Stimulated activated CD4-positive, alpha-beta T cell treated with anti-CD3 and anti-CD28 coated beads, Interleukin-4, amount 100 ng/mL, for 1 hour (primary cell): ENCODE data around the gene TENT4B.
A peak's percentile ranks its signal among the peaks of the same experiment; 100 is the strongest.

Experiments used
- DNase-seq: peaks from one replicate; pipeline ENCODE4 v3.0.0-alpha.2; 2020

TENT4B gene

DNA sequence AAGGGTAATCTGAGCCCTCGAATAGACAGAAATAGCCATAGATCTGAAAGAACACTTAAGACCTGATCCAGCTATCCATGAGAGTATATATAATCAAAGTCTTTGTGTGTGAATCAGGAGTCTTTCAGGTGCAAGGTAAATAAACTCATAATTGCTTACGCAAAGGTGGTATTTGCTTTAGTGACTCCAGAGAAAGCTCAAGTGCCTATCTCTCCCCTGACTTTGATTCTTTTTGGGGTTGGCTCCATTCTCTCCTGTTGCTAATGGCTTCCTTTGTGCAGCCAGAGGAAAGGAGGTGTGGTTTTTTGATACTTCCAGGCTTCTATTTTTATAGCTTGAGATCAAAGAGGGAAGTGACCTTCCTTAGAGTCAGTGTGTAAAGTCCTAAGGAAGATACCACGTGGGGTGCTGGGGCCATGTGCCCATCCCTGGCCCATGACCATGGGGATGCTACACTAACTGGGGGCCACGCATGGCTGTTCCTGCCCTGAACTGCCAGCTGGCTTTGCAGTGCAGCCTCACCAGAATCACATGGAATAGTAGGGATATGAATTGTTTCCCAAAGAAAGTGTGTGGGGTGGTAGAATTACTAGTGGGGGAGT is 45.8 kb downstream of the TENT4B start:
- DNase-seq: no peak

DNA sequence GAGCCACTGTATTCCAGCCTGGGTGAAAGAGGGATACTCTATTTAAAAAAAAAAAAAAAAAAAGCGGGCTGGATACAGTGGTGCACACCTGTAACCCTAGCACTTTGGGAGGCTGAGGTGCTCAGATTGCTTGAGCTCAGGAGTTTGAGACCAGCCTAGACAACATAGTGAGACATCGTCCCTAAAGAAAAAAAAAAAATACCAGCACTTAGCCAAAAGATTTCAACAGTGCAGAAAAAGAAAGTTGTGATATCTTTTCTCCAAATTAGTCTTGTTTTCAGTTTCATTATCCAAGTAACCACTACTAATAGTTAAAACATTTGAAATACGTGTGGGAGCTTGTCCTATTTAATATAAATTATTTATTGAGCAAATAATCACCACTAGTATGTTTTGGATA is 48.7 kb downstream of the TENT4B start:
- no peak for DNase-seq

DNA sequence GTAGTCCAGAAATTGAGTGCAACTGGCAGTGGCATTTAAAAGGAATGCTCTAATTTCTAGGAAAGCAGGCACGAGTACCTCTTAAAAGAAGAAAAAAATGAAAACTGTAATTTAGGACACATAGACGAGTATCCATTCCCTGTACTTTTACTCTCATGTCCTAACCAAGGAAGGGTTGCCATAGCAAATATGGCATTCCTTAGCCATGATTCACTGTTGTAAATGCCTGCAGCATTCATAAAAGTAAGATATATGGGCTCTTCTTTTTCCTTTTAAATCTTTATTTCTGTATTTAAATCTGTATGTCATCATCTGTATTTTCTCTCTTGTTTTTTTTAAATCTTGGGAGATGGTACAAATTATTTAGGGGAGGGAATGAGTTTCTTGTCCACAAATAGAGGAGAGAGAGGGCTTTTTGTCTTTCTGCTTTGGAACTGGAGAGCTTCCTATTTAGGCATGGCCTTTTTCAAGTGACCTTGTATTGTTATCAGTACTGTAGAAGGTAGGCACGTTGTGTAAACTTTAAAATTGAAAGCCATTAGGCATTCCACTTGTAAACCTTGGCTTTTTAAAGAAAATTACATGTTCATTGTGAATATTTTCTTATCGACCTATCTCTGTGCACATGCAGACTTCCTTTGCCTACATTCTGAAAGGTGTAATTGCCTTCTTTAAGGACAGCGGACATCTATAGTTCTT is 50.0 kb downstream of the TENT4B start:
- no peak for DNase-seq

DNA sequence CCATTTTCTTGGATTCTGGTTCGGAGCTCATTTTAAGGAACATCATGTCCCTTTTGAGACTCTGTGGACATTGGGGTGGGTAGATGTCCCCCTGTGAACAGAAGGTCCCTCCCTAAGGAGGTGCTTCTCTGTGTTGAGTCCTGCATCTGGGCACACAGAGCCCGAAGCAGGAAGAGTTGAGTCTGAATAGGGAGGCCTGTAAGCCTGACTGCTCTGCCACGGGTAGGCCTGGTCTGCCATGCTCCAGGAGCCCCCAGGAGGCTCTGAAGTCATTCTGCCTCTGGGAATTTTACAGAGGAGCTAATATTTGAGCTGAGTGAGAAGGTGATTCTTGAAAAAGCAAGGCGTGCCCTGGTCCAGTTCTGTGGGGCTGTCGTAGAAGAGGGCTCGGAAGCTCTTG is 50.6 kb downstream of the TENT4B start:
- no peak for DNase-seq

DNA sequence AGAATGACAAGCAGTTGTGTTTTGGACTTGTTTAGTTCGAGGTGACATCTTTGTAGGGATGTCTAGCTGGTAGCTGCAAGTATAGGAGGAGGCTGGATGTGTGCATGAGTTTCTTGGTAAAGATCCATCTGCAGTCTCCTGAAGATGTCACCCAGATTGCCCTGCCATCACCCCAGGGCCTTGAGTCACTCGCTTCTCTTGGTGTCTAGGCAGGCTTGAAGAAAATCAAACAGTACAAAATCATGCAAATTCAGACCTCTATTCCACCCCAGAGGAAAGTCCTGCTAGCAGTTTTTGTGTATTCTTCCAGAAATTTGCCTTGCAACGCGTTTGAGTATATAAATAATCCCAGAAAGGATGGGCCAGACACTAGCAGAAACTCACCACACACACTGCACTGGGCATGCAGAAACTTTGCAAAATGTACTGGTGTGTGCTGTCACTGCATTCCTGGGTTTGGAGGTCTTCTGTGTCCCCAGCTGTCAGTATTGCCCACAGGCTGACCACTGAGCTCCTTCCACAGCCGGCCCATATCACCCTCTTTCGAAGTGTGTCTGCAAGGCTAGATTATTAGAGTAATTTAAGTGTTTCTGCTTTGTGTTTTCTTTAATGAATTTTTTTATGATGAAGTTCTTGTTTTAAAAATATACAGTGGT is 51.5 kb downstream of the TENT4B start:
- no peak for DNase-seq

DNA sequence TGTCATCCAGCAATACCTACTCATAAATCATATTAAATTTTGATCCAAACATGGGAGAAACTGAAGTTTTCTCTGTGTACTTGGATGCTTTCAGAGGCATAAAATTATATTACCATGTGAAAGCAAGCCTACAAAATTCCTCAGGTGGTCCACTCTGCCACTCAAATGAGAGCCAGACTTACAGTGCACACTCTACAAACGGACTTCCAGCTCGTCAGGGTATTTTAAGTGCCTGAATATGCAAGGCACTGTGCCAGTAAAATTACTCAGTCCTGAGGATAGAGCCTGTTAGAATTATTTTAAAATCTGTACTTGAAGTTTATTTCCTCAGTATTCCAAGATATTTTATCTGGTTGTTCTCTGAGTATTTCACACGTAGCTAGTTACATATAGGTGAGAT is 54.5 kb downstream of the TENT4B start:
- no peak for DNase-seq

DNA sequence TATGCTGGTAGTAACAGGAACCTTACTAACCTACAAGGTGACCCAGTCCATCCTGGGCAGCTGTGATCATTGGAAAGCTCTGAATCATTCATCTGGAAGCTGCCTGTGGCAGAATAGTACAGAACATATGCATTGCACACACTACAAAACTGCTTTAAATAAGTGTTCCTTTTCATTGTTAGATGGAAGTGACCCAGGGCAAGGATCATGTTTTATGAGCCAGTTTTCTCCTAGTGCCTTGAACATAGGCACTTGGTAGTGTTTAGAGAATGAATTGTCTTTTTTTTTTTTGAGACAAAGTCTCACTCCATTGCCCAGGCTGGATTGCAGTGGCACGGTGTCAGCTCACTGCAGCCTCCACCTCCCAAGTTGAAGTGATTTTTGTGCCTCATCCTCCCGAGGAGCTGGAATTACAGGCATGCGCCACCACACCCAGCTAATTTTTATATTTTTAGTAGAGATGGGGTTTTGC is 55.4 kb downstream of the TENT4B start:
- no peak for DNase-seq

DNA sequence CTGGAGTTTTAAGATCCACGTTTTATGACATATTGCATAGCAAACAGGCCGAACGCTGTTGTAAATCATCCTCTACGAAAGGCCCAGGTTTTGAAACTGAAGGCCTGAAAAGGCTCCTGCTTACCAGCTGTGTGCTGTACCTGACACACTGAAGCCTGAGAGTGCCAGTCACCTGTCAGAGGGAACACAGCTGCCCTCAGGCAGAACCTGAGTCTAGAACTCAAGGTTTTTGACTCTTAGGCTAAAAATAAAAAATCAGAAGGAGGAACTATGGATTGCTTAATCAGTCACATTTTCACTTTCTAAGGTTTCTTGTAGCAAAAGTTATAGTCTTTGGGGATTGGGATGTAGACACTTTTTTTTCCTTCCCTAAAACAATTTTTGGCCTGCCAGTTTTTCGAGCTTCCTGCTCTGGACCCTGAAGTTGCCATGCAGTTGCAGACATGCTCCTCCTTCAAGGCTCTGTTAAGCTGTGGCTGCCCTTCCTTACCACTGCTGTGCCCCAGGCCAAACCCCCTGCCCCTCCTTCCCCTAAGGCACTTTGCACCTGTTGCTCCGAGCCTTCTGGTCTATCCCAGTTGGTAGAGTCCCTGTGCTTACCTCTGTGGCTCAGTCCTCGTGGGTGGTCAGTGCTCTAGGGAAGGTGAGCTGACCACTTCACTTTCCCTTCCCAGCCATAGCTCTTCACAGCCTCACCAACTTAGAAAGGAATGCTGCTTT is 56.6 kb downstream of the TENT4B start:
- no peak for DNase-seq

DNA sequence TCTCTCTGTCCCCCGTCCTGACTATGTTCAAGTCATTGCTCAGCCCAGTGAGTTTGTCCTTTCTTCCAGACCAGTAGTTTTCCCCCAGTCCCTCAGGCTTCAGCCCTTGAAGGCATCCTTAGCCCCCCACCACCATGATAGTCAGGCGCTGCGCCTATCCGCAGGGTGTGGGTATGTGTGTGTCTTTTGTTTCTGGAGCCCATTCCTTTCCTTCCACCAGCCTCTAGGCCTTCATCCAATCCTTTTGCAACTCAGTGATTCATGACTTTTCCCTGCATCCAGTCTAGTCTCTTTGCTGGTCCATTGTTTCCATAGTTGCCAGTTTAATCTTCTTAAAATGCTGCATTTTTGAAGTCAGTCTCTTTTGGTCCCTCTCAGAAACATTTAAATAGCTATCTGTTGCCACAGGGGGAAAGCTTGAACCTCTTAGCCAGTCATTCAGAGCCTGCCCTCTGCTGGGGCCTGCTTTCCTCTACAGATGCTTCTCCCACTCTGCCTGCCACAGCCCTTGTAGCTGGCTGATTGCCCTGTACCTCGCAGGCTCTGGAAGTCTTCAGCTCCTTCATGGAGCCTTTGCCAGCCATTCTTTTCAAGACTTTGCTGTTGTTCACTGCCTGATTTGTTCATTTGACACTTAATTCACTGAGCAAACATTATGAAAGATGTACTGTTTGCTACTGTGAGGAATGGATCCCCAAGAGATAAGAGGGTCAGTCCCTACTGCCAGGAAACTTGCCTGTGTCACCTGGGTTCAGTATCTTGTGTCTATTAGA is 57.3 kb downstream of the TENT4B start:
- DNase-seq: peak; percentile 62

DNA sequence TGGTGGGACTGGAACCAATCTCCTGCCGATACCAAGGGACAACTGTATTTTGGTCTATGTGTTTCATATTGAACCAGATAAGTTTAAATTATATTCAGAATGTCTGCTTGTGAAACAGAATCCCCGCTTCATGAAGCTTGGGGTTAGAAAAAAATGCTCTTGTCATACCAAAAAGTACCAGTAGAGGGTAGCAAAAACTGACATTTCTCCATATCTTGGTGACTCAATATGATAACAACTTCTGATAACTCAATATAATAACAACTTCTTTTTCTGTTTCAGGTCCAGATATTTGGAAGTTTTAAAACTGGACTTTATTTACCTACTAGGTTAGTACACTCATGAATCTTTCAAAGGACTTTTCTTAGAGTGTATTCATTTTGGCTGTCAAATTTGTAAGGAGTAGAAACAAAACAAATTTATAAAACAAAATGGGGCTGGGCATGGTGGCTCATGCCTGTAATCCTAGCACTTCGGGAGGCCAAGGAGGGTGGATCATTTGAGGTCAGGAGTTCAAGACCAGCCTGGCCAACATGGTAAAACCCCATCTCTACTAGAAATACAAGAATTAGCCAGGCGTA is 60.9 kb downstream of the TENT4B start:
- DNase-seq: no peak

DNA sequence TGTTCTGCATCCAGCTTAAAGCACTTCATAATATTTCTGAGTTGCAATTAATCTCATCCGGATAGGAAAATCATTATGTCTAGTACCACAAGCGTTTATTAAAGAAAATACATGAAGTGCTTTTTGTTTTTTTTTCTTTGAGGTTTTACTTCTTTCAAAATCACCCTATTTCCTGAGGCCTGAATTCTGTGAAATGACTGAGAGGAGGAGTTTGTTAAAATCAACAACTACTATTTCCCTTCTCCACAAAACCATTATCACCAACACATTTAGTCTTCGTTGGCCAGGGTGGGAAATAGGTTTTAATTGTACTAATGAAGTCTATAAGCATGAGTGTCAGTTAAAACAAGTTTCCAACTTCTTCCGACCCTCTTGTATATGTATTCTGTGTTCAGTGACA is 62.6 kb downstream of the TENT4B start:
- no peak for DNase-seq

DNA sequence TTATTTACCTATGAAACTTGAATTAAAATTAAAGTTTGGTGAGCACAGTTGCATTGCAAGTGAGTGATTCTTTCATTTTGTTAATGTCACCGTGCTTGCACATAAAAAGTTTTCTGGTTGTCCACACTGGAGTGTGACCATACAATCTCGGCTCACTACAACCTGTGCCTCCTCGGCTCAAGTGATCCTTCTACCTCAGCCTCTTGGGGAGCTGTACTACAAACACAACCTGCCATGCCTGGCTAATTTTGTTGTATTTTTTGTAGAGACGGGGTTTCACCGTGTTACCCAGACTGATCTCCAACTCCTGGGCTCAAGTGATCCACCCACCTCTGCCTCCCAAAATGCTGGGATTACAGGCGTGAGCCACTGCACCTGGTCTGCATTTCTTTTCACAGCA is 63.1 kb downstream of the TENT4B start:
- no peak for DNase-seq

DNA sequence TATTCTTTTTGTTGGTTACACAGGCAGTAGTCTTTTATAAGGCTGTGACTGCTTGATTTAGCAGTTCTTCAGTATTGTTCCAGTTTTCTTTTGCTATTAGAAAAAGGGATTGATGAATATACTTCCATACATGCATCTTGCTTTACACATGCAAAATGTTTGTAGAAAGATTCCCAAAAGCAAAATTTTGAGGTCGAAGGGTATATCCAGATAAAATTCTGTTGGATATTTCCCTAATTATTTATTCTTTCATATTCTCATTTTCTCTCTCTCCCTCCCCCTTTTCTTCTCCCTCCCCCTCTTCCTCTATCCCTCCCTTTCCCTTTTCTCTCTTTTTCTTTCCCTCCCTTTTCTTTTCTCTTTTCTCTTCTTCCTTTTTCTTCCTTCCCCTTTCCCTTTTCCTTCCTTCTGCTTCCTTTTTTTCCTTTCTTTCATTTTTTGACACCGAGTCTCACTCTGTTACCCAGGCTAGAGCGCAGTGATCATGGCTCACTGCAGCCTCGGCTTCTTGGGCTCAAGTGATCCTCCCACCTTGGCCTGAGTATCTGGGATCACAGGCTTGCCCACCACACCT is 66.4 kb downstream of the TENT4B start:
- no peak for DNase-seq

DNA sequence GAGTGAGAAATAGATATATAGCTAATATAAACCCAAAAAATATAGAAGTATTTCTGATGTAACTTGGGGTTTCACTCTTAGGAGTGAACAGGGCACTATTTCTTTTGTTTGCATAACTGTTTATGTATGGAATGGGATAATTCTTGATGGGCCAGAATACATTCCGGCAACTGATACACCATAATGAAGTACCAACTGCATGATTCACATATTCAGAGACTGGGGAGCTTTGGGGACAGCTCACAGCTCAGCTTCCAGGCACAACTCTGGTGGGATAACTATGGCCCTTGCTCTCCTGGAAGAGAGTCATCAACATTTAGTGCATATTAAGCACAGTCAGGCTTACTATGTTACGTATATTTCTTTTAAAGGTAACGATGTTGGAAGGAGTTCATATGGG is 71.2 kb downstream of the TENT4B start:
- no peak for DNase-seq

DNA sequence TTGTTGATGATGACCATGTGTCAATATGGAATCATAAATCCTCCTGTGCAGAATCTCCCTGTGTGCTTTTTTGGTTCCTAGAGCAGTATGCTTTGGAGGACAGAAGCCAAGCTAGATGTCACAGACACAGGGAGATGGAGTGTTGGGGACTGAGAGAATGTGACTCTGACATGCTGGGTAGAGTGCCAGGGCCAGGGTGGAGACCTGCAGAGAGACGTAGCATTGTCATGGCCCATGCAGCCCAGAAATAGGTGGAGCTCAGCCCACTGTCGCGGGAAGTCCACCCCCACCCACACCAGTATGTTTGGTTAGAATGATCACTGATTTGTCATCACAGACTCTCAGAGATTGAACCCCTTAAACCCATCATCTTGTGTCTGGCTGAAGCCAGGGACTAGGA is 74.0 kb downstream of the TENT4B start:
- DNase-seq: no peak

DNA sequence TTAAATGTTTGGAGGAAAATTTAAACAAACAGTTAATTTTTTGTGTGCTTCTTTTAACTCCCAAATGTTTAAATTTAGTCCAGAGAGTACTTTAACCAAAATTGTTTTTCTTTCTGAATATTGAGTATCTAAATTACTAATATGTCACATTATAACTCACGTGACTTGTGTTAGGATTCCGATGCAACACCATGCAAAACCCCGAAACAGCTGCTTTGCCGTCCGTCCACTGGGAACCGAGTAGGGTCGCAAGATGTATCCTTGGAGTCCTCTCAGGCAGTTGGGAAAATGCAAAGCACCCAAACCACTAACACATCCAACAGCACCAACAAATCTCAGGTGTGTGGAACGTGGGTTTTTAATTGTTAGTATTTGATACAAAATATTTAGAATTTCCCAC is 74.6 kb downstream of the TENT4B start:
- no peak for DNase-seq

DNA sequence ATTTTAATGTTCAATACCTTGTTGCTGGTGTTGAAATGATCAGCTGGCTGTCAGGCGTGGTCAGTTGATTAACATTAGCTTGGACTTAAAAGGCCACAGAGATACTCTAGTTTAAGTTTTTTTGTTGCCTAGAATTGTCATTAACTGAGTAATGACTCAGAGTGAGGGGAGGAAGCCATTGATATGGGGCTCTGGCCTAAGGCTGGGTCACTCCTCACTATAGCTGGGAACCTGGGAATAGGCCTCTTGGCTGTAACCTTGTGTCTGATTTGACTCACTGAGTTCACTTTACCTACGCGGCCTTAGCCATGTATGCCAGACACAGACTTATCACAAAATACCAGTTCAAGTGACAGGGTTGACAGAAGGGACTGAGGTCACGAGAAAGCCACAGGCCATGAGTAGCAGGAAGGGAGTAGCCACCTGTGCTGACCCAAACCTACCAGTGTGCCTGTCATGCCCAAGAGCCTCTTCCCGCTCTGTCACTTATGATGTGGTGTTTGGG is 75.3 kb downstream of the TENT4B start:
- DNase-seq: no peak

DNA sequence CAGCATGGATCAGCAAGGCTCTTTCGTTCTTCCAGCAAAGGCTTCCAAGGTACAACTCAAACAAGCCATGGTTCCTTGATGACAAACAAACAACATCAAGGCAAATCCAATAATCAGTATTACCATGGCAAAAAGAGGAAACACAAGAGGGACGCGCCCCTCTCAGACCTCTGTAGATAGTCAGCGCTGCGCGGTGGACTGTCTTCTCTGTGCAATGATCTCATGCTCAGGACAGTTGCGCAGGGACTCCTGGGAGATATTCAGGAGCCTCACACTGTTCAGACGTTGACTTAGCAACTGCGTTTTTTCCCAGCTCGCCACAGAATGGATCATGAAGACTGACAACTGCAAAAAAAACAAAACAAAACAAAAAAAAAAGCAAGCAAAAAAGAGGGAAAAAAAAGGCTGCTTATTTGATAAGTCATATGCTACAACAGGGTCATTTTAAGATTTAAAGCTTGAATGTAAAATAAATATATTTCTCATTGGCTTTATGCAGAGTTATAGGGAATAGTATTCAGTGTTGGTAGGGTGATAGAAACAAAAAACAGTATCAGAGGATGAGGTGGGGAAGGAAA is 76.1 kb downstream of the TENT4B start:
- DNase-seq: no peak

DNA sequence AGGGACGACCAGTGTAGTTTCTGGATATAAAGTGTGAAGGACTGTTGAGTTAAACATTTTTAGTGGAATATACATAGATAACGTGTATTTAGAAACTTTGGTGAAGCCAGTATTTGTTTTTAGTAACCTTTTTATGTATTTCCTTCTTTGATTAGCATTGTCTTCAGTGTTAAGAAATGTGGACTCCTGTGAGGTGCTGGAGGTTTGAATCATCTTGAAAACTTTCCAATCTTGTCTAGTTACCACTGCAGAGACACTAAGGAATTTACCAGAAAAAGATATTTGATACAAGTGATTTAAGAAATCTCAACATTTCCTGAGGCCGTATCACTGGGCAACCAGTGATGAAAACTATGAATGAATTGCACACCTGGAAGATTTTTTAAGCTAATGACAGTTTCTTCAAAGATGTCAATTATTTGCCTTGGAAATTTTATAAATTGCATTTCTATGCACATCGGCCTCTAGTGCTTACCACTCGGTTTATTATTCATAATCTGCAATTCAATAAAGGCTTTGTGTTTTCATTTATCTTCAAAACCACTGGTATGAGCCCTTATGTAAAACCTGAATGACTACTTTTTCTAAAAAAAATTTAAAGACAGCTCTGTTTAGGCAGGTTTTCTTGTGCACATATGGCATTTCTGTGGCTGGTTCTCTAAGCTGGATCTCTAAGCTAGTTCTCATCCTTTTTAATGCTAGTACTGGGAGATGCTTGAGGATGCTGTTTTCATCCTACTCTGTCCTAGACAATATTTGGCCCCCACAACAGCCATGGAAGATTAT is 81.9 kb downstream of the TENT4B start:
- DNase-seq: no peak

DNA sequence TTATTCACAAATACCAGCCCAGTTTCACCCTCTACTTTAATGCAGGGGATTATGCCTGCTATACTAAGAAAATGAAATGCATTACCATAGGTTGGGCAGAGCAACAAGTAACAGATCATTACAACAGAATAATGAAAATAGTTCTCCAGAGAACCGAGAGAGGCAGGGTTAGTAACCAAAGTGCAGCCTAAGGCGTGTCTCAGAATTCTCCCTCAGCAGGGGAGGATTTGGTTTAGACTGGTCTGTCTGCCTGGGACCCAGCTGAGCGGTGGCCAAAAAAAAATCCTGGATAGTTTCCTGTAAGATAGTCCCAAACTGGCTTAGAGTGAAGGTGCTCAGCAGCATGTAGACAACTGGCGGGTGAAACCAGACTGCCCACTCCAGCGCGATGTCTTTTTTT is 82.5 kb downstream of the TENT4B start:
- DNase-seq: no peak

DNA sequence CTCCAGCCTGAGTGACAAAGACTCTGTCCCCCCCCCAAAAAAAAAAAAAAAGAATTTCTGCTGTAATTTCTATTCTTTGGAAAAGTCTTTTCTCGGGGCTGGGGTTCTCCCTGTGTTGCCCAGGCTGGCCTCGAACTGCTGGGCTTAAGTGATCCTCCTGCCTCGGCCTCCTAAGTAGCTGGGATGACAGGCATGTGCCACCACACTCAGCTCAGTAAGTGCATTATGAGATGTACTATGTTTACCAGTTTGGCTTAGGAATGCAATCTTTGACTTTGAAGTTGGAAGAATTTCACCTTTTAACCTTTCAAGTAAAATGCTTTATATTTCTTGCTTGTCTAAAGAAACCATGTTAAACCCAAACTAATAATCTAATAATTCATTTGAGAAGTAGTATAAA is 85.2 kb downstream of the TENT4B start:
- DNase-seq: no peak
